ENCODE data around the gene GPR179. TPM values are rescaled to one million over a fixed set of nuclear protein-coding genes. Genes with fewer than 3 reads are reported as not detected.
"Not testable (repeated sequence)": the region's sequence is repeated elsewhere in the genome, so short reads cannot be mapped to it uniquely, and the experiment has no call there.

The GPR179 gene
- total and polyA plus RNA-seq, 9 donors: 0.02 to 0.15 (median 0.10) TPM; not detected in 1

DNA sequence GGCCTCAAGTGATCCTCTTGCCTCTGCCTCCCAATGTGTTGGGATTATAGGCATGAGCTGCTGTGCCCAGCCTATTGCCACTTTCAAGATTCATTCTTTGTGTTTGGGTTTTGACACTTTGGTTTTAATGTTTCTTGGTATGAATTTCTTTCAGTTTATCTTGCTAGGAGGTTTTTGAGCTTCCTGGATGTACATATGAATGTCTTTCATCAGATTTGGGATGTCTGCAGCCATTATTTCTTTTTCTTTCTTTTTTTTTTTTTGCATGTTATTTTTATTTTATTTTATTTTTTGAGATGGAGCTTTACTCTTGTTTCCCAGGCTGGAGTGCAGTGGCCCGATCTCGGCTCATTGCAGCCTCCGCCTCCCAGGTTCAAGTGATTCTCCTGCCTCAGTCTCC, 28.3 kb downstream of the GPR179 start:
- no peak for DNase-seq
- WGBS, 3 donors: 65 to 68% (median 68%) methylated on average over 3 of the region's 3 CpGs

GRCh38 chr17:38296834-38297517, 46.8 kb downstream of the GPR179 start, which contains the start of gene MRPL45:
Gene MRPL45, plus strand, starts transcription at chr17:38297168. Its CDS starts 16 bp downstream, at chr17:38297184.
- intact Hi-C loops (cut with DNase I); H3K36me3 ChIP-seq; H3K9me3 ChIP-seq; H3K27me3 ChIP-seq; H3K4me1 ChIP-seq (ENCODE audit: insufficient read depth): not testable (repeated sequence)
- Histone ChIP-seq H3K4me3 (peak within 1 kb of the TSS; percentile 46), H3K27ac (peak within 1 kb of the TSS in 1 of 2 donors; percentile 49)
- DNase-seq: peak; percentile 97 to 99 (median 98)
- 1 to 2% (median 1%) methylated on average over 47 to 48 of the region's 48 CpGs for WGBS, 3 donors

More for the DNA sequence above, 28.3 kb downstream of the GPR179 start:
- no peaks in the 10 kb centered on the region for H3K27me3 ChIP-seq
- TF ChIP-seq EP300 (IDR thresholded peaks at IDR 0.05): no peak
- TF ChIP-seq POLR2A (IDR thresholded peaks at IDR 0.05): no peak
- TF ChIP-seq, protein P1, sequence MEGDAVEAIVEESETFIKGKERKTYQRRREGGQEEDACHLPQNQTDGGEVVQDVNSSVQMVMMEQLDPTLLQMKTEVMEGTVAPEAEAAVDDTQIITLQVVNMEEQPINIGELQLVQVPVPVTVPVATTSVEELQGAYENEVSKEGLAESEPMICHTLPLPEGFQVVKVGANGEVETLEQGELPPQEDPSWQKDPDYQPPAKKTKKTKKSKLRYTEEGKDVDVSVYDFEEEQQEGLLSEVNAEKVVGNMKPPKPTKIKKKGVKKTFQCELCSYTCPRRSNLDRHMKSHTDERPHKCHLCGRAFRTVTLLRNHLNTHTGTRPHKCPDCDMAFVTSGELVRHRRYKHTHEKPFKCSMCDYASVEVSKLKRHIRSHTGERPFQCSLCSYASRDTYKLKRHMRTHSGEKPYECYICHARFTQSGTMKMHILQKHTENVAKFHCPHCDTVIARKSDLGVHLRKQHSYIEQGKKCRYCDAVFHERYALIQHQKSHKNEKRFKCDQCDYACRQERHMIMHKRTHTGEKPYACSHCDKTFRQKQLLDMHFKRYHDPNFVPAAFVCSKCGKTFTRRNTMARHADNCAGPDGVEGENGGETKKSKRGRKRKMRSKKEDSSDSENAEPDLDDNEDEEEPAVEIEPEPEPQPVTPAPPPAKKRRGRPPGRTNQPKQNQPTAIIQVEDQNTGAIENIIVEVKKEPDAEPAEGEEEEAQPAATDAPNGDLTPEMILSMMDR (IDR thresholded peaks at IDR 0.05): no peak
- H3K36me3 ChIP-seq: no peaks in the 10 kb centered on the region
- no peak overlapping the region for H3K4me3 ChIP-seq
- no peaks in the 10 kb centered on the region for H3K4me1 ChIP-seq (ENCODE audit: insufficient read depth)
- no peaks in the 10 kb centered on the region for H3K9me3 ChIP-seq
- no peak overlapping the region for H3K27ac ChIP-seq
- intact Hi-C loops (cut with DNase I): no loop called here

DNA sequence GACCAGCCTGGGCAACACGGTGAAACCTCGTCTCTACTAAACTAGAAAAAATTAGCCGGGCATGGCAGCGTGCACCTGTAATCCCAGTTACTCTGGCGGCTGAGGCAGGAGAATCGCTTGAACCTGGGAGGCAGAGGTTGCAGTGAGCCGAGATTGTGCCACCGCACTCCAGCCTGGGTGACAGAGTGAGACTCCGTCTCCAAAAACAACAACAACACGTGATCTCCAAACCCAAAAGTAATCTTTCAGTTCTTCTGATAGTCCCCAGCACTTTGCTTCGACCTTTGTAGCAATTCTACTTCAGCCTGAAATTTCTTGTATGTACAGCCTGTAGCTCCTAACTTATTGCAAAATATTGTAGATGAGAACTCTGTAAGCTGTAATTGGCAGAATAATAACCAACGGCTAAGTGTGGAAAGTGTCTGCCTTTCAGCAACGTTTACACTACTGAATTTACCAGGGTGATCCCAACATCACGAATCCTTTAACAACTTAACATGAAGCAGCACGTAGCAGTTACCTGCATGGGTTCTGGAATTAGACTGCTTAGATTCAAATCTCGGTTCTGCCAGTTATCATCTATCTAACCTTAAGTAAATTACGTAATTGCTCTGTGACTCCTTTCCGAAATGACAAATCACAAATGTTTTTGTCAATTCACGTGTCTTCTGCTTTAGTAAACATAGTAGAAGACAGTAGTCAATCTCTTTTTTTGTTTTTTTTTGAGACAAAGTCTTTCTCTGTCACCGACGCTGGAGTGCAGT, 48.0 kb downstream of the GPR179 start:
- intact Hi-C loops (cut with DNase I); H3K36me3 ChIP-seq; H3K9me3 ChIP-seq; H3K27me3 ChIP-seq; H3K4me3 ChIP-seq; DNase-seq; H3K27ac ChIP-seq; H3K4me1 ChIP-seq (ENCODE audit: insufficient read depth): not testable (repeated sequence)
- WGBS, 3 donors: 59 to 63% (median 61%) methylated on average over 20 to 21 of the region's 21 CpGs

DNA sequence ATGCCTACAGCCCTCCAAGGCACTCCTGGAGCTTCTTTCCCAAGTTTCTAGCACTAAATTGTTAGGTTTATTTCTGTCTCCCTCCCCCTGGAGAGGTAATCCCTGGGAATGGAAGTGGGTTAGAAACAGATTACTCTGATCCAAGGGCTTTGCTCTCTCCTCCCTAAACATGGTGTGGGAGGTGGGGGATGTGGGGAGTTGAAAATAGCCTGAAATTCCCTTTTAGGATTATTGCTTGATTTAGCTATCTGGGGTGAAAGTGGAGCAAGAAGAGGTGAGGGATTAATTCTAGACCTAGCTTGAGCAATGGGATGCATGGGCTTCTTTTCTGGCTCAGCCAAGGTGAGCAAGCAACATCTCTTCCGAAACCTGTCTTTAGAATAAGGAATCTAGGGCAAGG, 54.0 kb downstream of the GPR179 start:
- H3K9me3 ChIP-seq; H3K4me1 ChIP-seq (ENCODE audit: insufficient read depth); H3K4me3 ChIP-seq; DNase-seq; H3K36me3 ChIP-seq; intact Hi-C loops (cut with DNase I); H3K27me3 ChIP-seq; H3K27ac ChIP-seq: not testable (repeated sequence)
- WGBS, 3 donors: 88 to 89% (median 88%) methylated on average over 1 of the region's 1 CpG

- DNase-seq: peak in 1 of 5 donors; percentile 22
- TF ChIP-seq, protein P1 (IDR thresholded peaks at IDR 0.05): peak in 1 of 3 donors; percentile 25
- H3K27me3 ChIP-seq; H3K36me3 ChIP-seq; H3K9me3 ChIP-seq; H3K4me3 ChIP-seq; H3K4me1 ChIP-seq (ENCODE audit: insufficient read depth); intact Hi-C loops (cut with DNase I); H3K27ac ChIP-seq: not testable (repeated sequence)
- 50 to 61% (median 53%) methylated on average over 6 to 11 of the region's 12 CpGs for WGBS, 3 donors
These were observed 55.4 kb downstream of the GPR179 start for GRCh38 chr17:38288217-38288827.

- H3K27ac ChIP-seq: peak overlapping the region in 1 of 2 donors; percentile 55
- H3K4me1 ChIP-seq (ENCODE audit: insufficient read depth); intact Hi-C loops (cut with DNase I); H3K4me3 ChIP-seq; H3K36me3 ChIP-seq; H3K9me3 ChIP-seq; H3K27me3 ChIP-seq: not testable (repeated sequence)
- 2 to 11% (median 3%) methylated on average over 6 to 10 of the region's 11 CpGs for WGBS, 3 donors
- peak; percentile 54 to 75 (median 65) for DNase-seq
These were observed 57.2 kb downstream of the GPR179 start for GRCh38 chr17:38286501-38287091.

- H3K4me3 ChIP-seq; H3K27me3 ChIP-seq; intact Hi-C loops (cut with DNase I); H3K36me3 ChIP-seq; DNase-seq; H3K27ac ChIP-seq; H3K9me3 ChIP-seq; H3K4me1 ChIP-seq (ENCODE audit: insufficient read depth): not testable (repeated sequence)
These were observed 57.8 kb downstream of the GPR179 start for GRCh38 chr17:38285994-38286393.

Data from ovary (tissue), 9 donors.